Adipocyte (in vitro differentiated cells): ENCODE data around the gene ATG7.
"Not testable (repeated sequence)": the region's sequence is repeated elsewhere in the genome, so short reads cannot be mapped to it uniquely, and the experiment has no call there.

Source experiments
- DNase-seq: peaks from one replicate; pipeline ENCODE4 v3.0.0-alpha.2; 2015; ENCODE audit warnings: low read depth
- H3K27me3 ChIP-seq: replicated peaks from 2 replicates; pipeline ENCODE4 v1.7.0; 2013; ENCODE audit warnings: mild to moderate bottlenecking, low read length, moderate library complexity; ENCODE audit not compliant: control insufficient read depth, insufficient read depth
- H3K36me3 ChIP-seq: 2 replicates; pipeline ENCODE4 v1.7.0; 2013; ENCODE audit warnings: low read length, mild to moderate bottlenecking, moderate library complexity; ENCODE audit not compliant: control insufficient read depth, insufficient read depth, severe bottlenecking
- H3K4me1 ChIP-seq: 2 replicates; pipeline ENCODE4 v1.7.0; 2013; ENCODE audit warnings: mild to moderate bottlenecking, low read length, moderate library complexity; ENCODE audit not compliant: control insufficient read depth, insufficient read depth
- H3K4me3 ChIP-seq: 2 replicates; pipeline ENCODE4 v1.7.0; 2013; ENCODE audit warnings: mild to moderate bottlenecking, low read length, moderate library complexity
- H3K9ac ChIP-seq: 2 replicates; pipeline ENCODE4 v1.7.0; 2013; ENCODE audit warnings: mild to moderate bottlenecking, low read length, moderate library complexity
- H3K9me3 ChIP-seq: 2 replicates; pipeline ENCODE4 v1.7.0; 2013; ENCODE audit warnings: mild to moderate bottlenecking, low read length, moderate library complexity; ENCODE audit not compliant: control insufficient read depth

ATG7 gene

DNA sequence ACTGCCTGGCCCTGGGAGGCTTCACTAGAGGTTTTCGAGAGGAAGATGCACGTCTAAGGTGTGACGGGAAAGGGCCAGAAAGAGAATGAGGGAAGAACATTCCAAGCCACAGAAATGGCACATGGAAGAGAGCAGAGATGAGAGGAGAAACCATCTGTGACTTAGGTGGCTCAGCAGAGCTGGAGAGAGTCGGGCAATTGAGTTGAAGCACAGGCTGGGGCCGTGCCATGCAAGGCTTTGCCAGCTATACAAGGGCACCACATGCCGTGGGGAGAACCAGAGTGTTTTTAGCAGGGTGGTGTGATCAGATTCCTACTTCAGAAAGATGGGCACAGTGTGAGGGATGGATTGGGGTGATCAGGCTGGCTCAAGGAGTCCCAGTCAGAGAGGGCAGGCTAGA is 245.4 kb downstream of the ATG7 start:
- H3K27me3 ChIP-seq = no peaks in the 10 kb centered on the region

DNA sequence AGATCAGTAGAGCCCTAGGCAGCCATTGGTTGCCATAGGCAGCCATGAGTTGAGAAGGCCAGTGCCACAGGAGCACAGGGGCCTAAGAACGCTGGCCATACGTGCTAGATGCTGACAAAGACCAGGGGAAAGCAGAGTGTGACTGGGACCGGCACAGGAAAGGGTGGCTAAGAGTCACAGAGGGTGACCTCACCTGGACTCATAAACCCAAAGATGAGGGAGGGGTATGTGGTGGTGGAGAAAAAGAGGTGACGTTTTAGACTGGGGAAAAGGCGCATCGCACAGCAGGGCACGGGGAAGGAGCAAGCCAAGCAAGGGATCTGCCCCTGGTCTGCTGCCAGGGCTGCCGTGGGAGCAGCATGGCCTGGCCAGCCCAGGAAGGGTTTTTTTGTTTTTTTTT is 249.0 kb downstream of the ATG7 start:
- no peak for DNase-seq
- Histone ChIP-seq H3K36me3 (no peaks in the 10 kb centered on the region), H3K9me3 (no peaks in the 10 kb centered on the region), H3K4me1 (peaks cover 6% of the 10 kb centered on the region), H3K9ac (no peak overlapping the region), H3K27me3 (no peaks in the 10 kb centered on the region), H3K4me3 (no peak overlapping the region)

More for the DNA sequence above, 245.4 kb downstream of the ATG7 start:
- no peak overlapping the region for H3K9ac ChIP-seq
- H3K4me3 ChIP-seq = no peak overlapping the region
- H3K36me3 ChIP-seq = no peaks in the 10 kb centered on the region
- H3K9me3 ChIP-seq = no peaks in the 10 kb centered on the region
- DNase-seq = no peak
- H3K4me1 ChIP-seq = peaks cover 16% of the 10 kb centered on the region

- H3K4me1 ChIP-seq = peaks cover 6% of the 10 kb centered on the region
- no peaks in the 10 kb centered on the region for H3K9me3 ChIP-seq
- H3K9ac ChIP-seq = no peak overlapping the region
- no peak for DNase-seq
- H3K27me3 ChIP-seq = no peaks in the 10 kb centered on the region
- H3K36me3 ChIP-seq = no peaks in the 10 kb centered on the region
- H3K4me3 ChIP-seq = no peak overlapping the region
Observed at GRCh38 chr3:11522398-11522715, 250.2 kb downstream of the ATG7 start.

DNA sequence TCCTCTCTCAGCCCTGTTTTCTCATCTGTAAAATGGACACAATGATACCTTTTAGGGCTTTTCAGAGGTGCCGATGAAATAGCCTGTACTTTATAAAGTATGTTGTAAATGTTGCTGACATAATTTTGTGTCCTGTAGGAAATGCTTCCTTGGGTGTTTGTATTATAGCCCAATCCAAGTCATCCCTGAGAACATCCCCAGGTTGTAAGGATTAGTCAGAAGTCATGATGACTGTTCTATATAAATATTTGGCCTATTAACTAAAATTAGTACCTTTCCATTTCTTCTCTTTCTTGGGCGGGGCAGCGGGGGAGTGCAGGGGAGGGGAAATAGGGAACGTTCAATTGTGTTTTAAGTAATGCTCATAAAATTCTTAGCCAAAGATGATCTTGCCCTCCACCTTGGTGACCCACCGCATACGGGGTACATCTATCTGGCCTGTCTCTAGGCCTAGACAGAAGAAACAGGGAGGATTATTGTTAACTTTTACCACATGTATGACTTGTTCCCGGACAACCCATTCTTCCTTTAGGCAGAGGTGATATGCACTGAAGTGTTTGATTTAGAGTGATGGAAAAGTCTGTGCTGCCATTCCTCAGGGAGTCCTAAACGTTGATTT is 250.9 kb downstream of the ATG7 start:
- Histone ChIP-seq H3K9ac (no peak overlapping the region), H3K9me3 (no peaks in the 10 kb centered on the region), H3K27me3 (no peaks in the 10 kb centered on the region), H3K4me1 (peaks cover 6% of the 10 kb centered on the region), H3K4me3 (no peak overlapping the region), H3K36me3 (no peaks in the 10 kb centered on the region)
- DNase-seq = no peak

- Histone ChIP-seq H3K4me3 (no peak overlapping the region), H3K9ac (no peak overlapping the region), H3K27me3 (no peaks in the 10 kb centered on the region), H3K4me1 (peaks cover 6% of the 10 kb centered on the region), H3K36me3 (no peaks in the 10 kb centered on the region), H3K9me3 (no peaks in the 10 kb centered on the region)
- DNase-seq = peak; percentile 36
Observed at GRCh38 chr3:11523572-11524101, 251.4 kb downstream of the ATG7 start.

DNA sequence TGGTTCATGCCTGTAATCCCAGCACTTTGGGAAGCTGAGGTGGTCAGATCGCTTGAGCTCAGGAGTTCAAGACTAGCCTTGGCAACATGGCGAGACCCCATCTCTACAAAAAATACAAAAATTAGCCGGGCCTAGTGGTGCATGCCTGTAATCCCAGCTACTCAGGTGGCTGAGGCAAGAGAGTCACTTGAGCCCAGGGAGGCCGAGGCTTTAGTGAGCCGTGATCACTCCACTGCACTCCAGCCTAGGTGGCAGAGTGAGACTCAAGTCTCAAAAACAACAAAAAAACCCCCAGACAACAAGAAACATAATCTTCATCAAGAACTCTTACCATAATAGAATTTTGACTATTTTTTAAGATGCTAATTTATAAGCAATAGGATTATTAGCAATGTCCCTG is 253.9 kb downstream of the ATG7 start:
- H3K4me1 ChIP-seq = peaks cover 22% of the 10 kb centered on the region

DNA sequence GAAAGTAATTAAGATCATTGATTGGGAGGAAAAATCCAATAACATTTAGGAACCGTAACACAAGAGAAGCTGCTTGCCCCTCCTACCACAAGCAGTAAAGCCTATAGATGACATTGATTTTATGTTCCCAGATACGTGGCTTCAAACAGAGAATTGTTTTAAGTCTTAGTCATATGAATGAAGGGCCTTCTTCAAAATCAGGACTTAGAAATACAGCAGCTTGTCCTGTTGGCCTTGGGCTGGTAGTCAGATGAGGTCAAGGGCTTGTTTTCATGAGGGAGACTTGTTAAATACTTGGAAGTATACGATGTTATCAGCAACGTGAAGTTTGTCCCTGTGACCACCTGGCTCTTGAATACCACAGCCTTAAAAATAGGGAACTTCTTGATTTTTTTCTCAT is 257.1 kb downstream of the ATG7 start:
- no peaks in the 10 kb centered on the region for H3K27me3 ChIP-seq
- H3K9me3 ChIP-seq = no peaks in the 10 kb centered on the region
- H3K4me3 ChIP-seq = no peak overlapping the region
- peaks cover 28% of the 10 kb centered on the region for H3K4me1 ChIP-seq
- no peak overlapping the region for H3K9ac ChIP-seq
- DNase-seq = no peak
- no peaks in the 10 kb centered on the region for H3K36me3 ChIP-seq

More for the DNA sequence above, 253.9 kb downstream of the ATG7 start:
- H3K9me3 ChIP-seq, H3K36me3 ChIP-seq, DNase-seq, H3K9ac ChIP-seq, H3K4me3 ChIP-seq, H3K27me3 ChIP-seq: not testable (repeated sequence)

DNA sequence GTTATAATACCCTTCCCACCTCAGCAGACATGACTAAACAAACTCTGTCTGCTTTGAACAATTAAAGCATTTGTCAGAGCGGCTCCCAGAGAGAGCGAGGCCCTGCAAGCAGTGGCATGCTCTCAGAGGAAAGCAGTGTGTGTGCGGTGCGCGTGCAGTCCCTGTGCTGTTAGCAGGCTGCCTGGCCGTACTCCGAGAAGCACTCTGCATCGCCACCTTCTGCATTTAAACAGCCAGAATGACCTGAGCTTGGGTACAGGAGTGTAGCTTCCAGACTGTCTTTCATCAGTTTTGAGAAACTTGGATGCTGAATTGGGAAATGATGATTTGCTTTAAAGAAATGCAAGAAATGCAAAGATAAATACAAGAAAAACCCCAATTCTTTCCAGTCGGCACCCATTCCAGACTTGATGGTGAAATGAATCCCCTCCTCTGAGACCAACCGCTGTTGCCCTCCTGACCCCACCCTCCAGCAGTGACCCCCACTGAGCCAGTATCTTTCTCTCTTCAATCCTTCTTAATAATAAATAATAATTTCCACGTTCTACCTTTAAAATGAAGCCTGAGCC is 258.0 kb downstream of the ATG7 start:
- DNase-seq = peak; percentile 88
- Histone ChIP-seq H3K9me3 (no peaks in the 10 kb centered on the region), H3K27me3 (no peaks in the 10 kb centered on the region), H3K36me3 (no peaks in the 10 kb centered on the region), H3K9ac (no peak overlapping the region), H3K4me1 (peaks cover 28% of the 10 kb centered on the region), H3K4me3 (no peak overlapping the region)

GRCh38 chr3:11532931-11533391 is 260.8 kb downstream of the ATG7 start:
- Histone ChIP-seq H3K4me3 (no peak overlapping the region), H3K4me1 (peaks cover 28% of the 10 kb centered on the region), H3K27me3 (no peaks in the 10 kb centered on the region), H3K36me3 (no peaks in the 10 kb centered on the region), H3K9me3 (no peaks in the 10 kb centered on the region), H3K9ac (no peak overlapping the region)
- DNase-seq = peak; percentile 76

DNA sequence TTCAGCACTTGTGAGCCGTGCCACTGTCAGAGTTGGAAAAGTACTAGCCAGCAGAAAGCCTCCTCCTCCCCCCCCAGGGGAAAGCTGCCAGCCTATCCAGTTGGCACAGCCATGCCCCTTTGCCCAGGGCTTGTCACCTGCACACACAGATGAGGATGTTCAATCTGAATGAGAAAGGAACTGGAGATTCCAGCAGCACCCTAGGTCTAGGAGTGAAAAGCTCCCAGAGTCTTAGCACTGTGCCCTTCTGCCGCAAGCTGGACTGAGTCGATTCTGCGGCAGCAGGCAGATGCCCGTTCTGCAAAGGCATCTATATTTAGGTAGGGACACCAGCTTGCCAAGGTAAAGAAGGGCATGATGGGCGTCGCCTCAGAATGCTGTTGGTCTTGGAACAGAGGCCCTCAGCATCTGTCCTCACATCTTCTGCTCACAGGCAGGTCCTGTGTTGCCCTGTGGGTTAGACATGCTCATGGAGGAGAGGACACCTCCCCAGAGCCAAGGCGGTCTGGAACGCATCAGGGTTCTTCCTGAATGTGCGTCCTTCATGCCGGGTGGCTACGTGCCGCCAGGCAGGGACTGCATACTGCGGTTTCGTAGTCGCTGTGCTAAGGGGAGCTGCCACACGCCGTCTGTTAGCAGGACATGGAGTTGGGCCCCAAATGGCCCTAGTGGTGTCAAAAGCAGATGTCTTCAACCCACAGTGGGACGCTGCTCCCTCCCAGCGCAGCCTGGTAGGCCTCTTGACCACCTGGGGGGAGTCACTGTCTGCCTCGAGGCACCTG is 262.0 kb downstream of the ATG7 start:
- no peak overlapping the region for H3K9ac ChIP-seq
- no peak overlapping the region for H3K4me3 ChIP-seq
- H3K9me3 ChIP-seq = no peaks in the 10 kb centered on the region
- H3K36me3 ChIP-seq = no peaks in the 10 kb centered on the region
- H3K27me3 ChIP-seq = no peaks in the 10 kb centered on the region
- DNase-seq = no peak
- H3K4me1 ChIP-seq = peaks cover 28% of the 10 kb centered on the region

- Histone ChIP-seq H3K36me3 (no peaks in the 10 kb centered on the region), H3K27me3 (no peaks in the 10 kb centered on the region), H3K4me1 (peaks cover 26% of the 10 kb centered on the region), H3K9me3 (no peaks in the 10 kb centered on the region), H3K9ac (no peak overlapping the region), H3K4me3 (no peak overlapping the region)
- no peak for DNase-seq
Observed at GRCh38 chr3:11534793-11535101, 262.6 kb downstream of the ATG7 start.
